A172 (cell line): ENCODE data around the gene MEG3. TPM values are rescaled to one million over a fixed set of nuclear protein-coding genes. Genes with fewer than 3 reads are reported as not detected.
"Not testable (repeated sequence)": the region's sequence is repeated elsewhere in the genome, so short reads cannot be mapped to it uniquely, and the experiment has no call there.

Experiments
- DNase-seq: peaks from one replicate; pipeline ENCODE4 v3.0.0-alpha.2; 2015; ENCODE audit warnings: low spot score
- total RNA-seq: library from RNA; depleted of rRNA; stranded (reverse); fragments of >200 nt; shearing (Covaris generic); gene quantifications from 2 replicates; pipeline ENCODE4 v1.2.3, GENCODE V29; 2014

The MEG3 gene
- total RNA-seq, 1 experiment from 2014 or later, result not detected

- DNase-seq, result no peak
Observed at GRCh38 chr14:100788942-100789341, 37.0 kb upstream of the MEG3 start.

- DNase-seq, result no peak
Observed at GRCh38 chr14:100789460-100790417, 36.2 kb upstream of the MEG3 start.

- DNase-seq, result no peak
Observed at GRCh38 chr14:100790502-100791347, 35.2 kb upstream of the MEG3 start.

GRCh38 chr14:100791348-100791735 is 34.6 kb upstream of the MEG3 start:
- DNase-seq, result no peak

- DNase-seq, result no peak
Observed at GRCh38 chr14:100791995-100792394, 33.9 kb upstream of the MEG3 start.

GRCh38 chr14:100796946-100797345 is 29.0 kb upstream of the MEG3 start:
- DNase-seq, result no peak

GRCh38 chr14:100800041-100800440 is 25.9 kb upstream of the MEG3 start:
- no peak for DNase-seq

GRCh38 chr14:100801433-100801832 is 24.5 kb upstream of the MEG3 start:
- not testable (repeated sequence) for DNase-seq

- DNase-seq, result no peak
Observed at GRCh38 chr14:100802179-100802578, 23.7 kb upstream of the MEG3 start.

GRCh38 chr14:100802766-100803165 is 23.2 kb upstream of the MEG3 start:
- no peak for DNase-seq

GRCh38 chr14:100803226-100803625 is 22.7 kb upstream of the MEG3 start:
- DNase-seq, result no peak

- DNase-seq, result no peak
Observed at GRCh38 chr14:100803676-100804075, 22.2 kb upstream of the MEG3 start.

- no peak for DNase-seq
Observed at GRCh38 chr14:100804138-100804537, 21.8 kb upstream of the MEG3 start.

GRCh38 chr14:100804558-100805309 is 21.2 kb upstream of the MEG3 start:
- no peak for DNase-seq

GRCh38 chr14:100806386-100806785 is 19.5 kb upstream of the MEG3 start:
- no peak for DNase-seq

- no peak for DNase-seq
Observed at GRCh38 chr14:100807496-100807895, 18.4 kb upstream of the MEG3 start.

- DNase-seq, result no peak
Observed at GRCh38 chr14:100807979-100808734, 17.8 kb upstream of the MEG3 start.

- no peak for DNase-seq
Observed at GRCh38 chr14:100810435-100810834, 15.5 kb upstream of the MEG3 start.

- no peak for DNase-seq
Observed at GRCh38 chr14:100810861-100811461, 15.0 kb upstream of the MEG3 start.

- DNase-seq, result no peak
Observed at GRCh38 chr14:100813291-100813690, 12.6 kb upstream of the MEG3 start.
